H1 (cell line): ENCODE results near the gene SMAP2. TPM values are rescaled to one million over a fixed set of nuclear protein-coding genes. Genes with fewer than 3 reads are reported as not detected.

Experiments used
- CTCF ChIA-PET: fragments of 300-600 bp; sonication (Branson Sonifier 250); formaldehyde crosslinking; loops from one replicate; lab custom pipeline; 2021; ENCODE audit not compliant: partially characterized antibody; lab: Charles Lee
- POLR2A ChIA-PET: fragments of 300-600 bp; sonication (Branson Sonifier 250); formaldehyde crosslinking; loops from one replicate; lab custom pipeline; 2021; ENCODE audit warnings: inconsistent platforms; ENCODE audit not compliant: partially characterized antibody; lab: Charles Lee
- DNase-seq, 2 experiments: peaks; one replicate each; pipeline versions ENCODE4 v3.0.0 to v3.0.0-alpha.2; 2010 to 2022; ENCODE audit warnings: low spot score in 2 of 2, low read depth in 1 of 2, mixed read lengths in 1 of 2
- FAIRE-seq: peaks from 2 replicates; lab custom pipeline; 2011; peaks lifted over from hg19 to GRCh38; lab: Jason Lieb, UNC
- H2AFZ ChIP-seq: 2 replicates; pipeline ENCODE4 v1.8.1; 2012; ENCODE audit warnings: low read length, inconsistent platforms
- H2AK5ac ChIP-seq: 2 replicates; pipeline ENCODE4 v1.6.1; 2013; ENCODE audit warnings: low read depth, low read length
- H2BK120ac ChIP-seq: replicated peaks from 2 replicates; pipeline ENCODE3; 2013; ENCODE audit warnings: low read depth, low read length, inconsistent platforms
- H2BK12ac ChIP-seq: 2 replicates; pipeline ENCODE4 v1.6.1; 2013; ENCODE audit warnings: low read depth, low read length
- H2BK15ac ChIP-seq: 2 replicates; pipeline ENCODE4 v1.6.1; 2013; ENCODE audit warnings: low read length
- H2BK20ac ChIP-seq: 2 replicates; pipeline ENCODE4 v1.6.1; 2013; ENCODE audit warnings: low read length
- H2BK5ac ChIP-seq: 2 replicates; pipeline ENCODE4 v1.6.1; 2013; ENCODE audit warnings: low read depth, low read length
- H3K14ac ChIP-seq: 2 replicates; pipeline ENCODE4 v1.6.1; 2013; ENCODE audit warnings: inconsistent platforms; ENCODE audit not compliant: insufficient read length
- H3K18ac ChIP-seq: 2 replicates; pipeline ENCODE4 v1.6.1; 2013; ENCODE audit warnings: low read length; ENCODE audit errors: extremely low read depth
- H3K23ac ChIP-seq: 2 replicates; pipeline ENCODE4 v1.6.1; 2013; ENCODE audit warnings: inconsistent platforms; ENCODE audit not compliant: insufficient read length
- H3K23me2 ChIP-seq: 2 replicates; pipeline ENCODE4 v1.6.1; 2013; ENCODE audit warnings: low read depth, low read length
- H3K27ac ChIP-seq: 2 replicates; pipeline ENCODE4 v1.6.1; 2011; ENCODE audit warnings: low read depth, low read length, inconsistent platforms
- H3K27me3 ChIP-seq, 4 experiments: replicated peaks in 1 of 4; 1 replicate in 1 of 4; 2 replicates in 3 of 4; pipeline versions ENCODE4 v1.6.1 to v1.8.1; 2011 to 2013; ENCODE audit warnings: low read length in 3 of 4, mild to moderate bottlenecking in 3 of 4, inconsistent platforms in 2 of 4, mixed read lengths in 2 of 4, moderate library complexity in 1 of 4; ENCODE audit not compliant: control insufficient read depth in 3 of 4, insufficient read depth in 3 of 4; ENCODE audit errors: extremely low read depth in 1 of 4
- H3K36me3 ChIP-seq, 4 experiments: 2 replicates each; pipeline versions ENCODE4 v1.6.1 to v1.8.1; 2011 to 2013; ENCODE audit warnings: mild to moderate bottlenecking in 4 of 4, low read length in 3 of 4, moderate library complexity in 2 of 4, control low read depth in 1 of 4, inconsistent platforms in 1 of 4; ENCODE audit not compliant: insufficient read depth in 4 of 4, control insufficient read depth in 2 of 4
- H3K4ac ChIP-seq: replicated peaks from 2 replicates; pipeline ENCODE3; 2013; ENCODE audit warnings: low read length, low read depth, mixed read lengths, inconsistent platforms; ENCODE audit not compliant: insufficient read length
- H3K4me1 ChIP-seq, 4 experiments: replicated peaks in 1 of 4; 1 replicate in 1 of 4; 2 replicates in 3 of 4; pipeline versions ENCODE4 v1.6.1 to v1.8.1; 2011 to 2013; ENCODE audit warnings: low read length in 3 of 4, inconsistent platforms in 2 of 4, mixed read lengths in 1 of 4; ENCODE audit not compliant: insufficient read depth in 4 of 4, control insufficient read depth in 3 of 4
- H3K4me2 ChIP-seq, 2 experiments: 2 replicates each; pipeline versions ENCODE4 v1.6.1 to v1.8.1; 2011 to 2013; ENCODE audit warnings: low read depth in 2 of 2, low read length in 2 of 2, control low read depth in 1 of 2, inconsistent platforms in 1 of 2, mild to moderate bottlenecking in 1 of 2; ENCODE audit not compliant: insufficient read depth in 1 of 2
- H3K4me3 ChIP-seq, 4 experiments: fragments of 200-600, 300-600 bp in 1 of 4; sonication (generic), shearing (Covaris generic), sonication (Bioruptor Twin) in 1 of 4; 2 replicates each; pipeline versions ENCODE4 v1.5.1 to v1.8.1; 2011 to 2016; ENCODE audit warnings: low read length in 4 of 4, low read depth in 3 of 4, control low read depth in 2 of 4, inconsistent platforms in 2 of 4, mild to moderate bottlenecking in 2 of 4, mixed read lengths in 1 of 4, moderate library complexity in 1 of 4; ENCODE audit not compliant: insufficient read depth in 2 of 4; ENCODE audit errors: extremely low read depth in 1 of 4
- H3K56ac ChIP-seq: replicated peaks from 2 replicates; pipeline ENCODE3; 2013; ENCODE audit warnings: low read depth, mild to moderate bottlenecking, mixed read lengths, low read length, inconsistent platforms; ENCODE audit not compliant: insufficient read length
- H3K79me1 ChIP-seq: 2 replicates; pipeline ENCODE4 v1.6.1; 2013; ENCODE audit warnings: low read depth, low read length, control low read depth
- H3K79me2 ChIP-seq, 2 experiments: 2 replicates each; pipeline versions ENCODE4 v1.6.1 to v1.8.1; 2012 to 2013; ENCODE audit warnings: low read length in 2 of 2, mild to moderate bottlenecking in 2 of 2, inconsistent platforms in 1 of 2; ENCODE audit not compliant: insufficient read depth in 2 of 2, control insufficient read depth in 1 of 2
- H3K9ac ChIP-seq, 4 experiments: replicated peaks in 1 of 4; 1 replicate in 1 of 4; 2 replicates in 3 of 4; pipeline versions ENCODE4 v1.6.1 to v1.8.1; 2011 to 2013; ENCODE audit warnings: low read depth in 3 of 4, low read length in 3 of 4, control low read depth in 2 of 4, mild to moderate bottlenecking in 2 of 4, moderate library complexity in 2 of 4, inconsistent platforms in 1 of 4; ENCODE audit errors: extremely low read depth in 1 of 4
- H3K9me3 ChIP-seq, 2 experiments: 2 replicates each; pipeline versions ENCODE4 v1.6.1 to v1.8.1; 2012 to 2013; ENCODE audit warnings: mild to moderate bottlenecking in 2 of 2, moderate library complexity in 2 of 2, control low read depth in 1 of 2, inconsistent platforms in 1 of 2, low read depth in 1 of 2, low read length in 1 of 2, mixed read lengths in 1 of 2; ENCODE audit not compliant: insufficient read depth in 2 of 2
- H4K20me1 ChIP-seq, 2 experiments: replicated peaks in 1 of 2; 2 replicates each; pipeline versions ENCODE3 to v1.8.1; 2011 to 2013; ENCODE audit warnings: inconsistent platforms in 2 of 2, low read length in 2 of 2, mild to moderate bottlenecking in 1 of 2; ENCODE audit not compliant: insufficient read depth in 2 of 2, control insufficient read depth in 1 of 2
- H4K5ac ChIP-seq: 2 replicates; pipeline ENCODE4 v1.6.1; 2013; ENCODE audit warnings: low read length, low read depth, mixed read lengths, inconsistent platforms; ENCODE audit not compliant: insufficient read length
- H4K8ac ChIP-seq: 2 replicates; pipeline ENCODE4 v1.8.0; 2013; ENCODE audit warnings: mild to moderate bottlenecking, moderate library complexity, low read length, inconsistent platforms; ENCODE audit not compliant: insufficient read depth; ENCODE audit errors: extremely low read depth
- H4K91ac ChIP-seq: replicated peaks from 2 replicates; pipeline ENCODE3; 2013; ENCODE audit warnings: low read length, mixed read lengths, inconsistent platforms; ENCODE audit not compliant: insufficient read length
- CEBPB ChIP-seq: IDR thresholded peaks from 2 replicates; pipeline ENCODE4 v1.6.1; 2012; ENCODE audit warnings: low read depth, low read length
- GABPA ChIP-seq: IDR thresholded peaks from 2 replicates; pipeline ENCODE4 v1.6.1; 2011; ENCODE audit warnings: mild to moderate bottlenecking, low read length, moderate library complexity, borderline replicate concordance; ENCODE audit not compliant: insufficient read depth
- GTF2F1 ChIP-seq: IDR thresholded peaks from 2 replicates; pipeline ENCODE4 v1.6.1; 2012; ENCODE audit warnings: low read depth, low read length, improper control_type of control experiment, borderline replicate concordance
- JUND ChIP-seq: IDR thresholded peaks from 2 replicates; pipeline ENCODE4 v1.6.1; 2011; ENCODE audit warnings: mild to moderate bottlenecking, improper control_type of control experiment, low read length
- KDM1A ChIP-seq: fragments of 200-600, 300-600 bp; sonication (generic); IDR thresholded peaks from 2 replicates; pipeline ENCODE4 v1.7.1; 2016; ENCODE audit warnings: mild to moderate bottlenecking, low read length, borderline replicate concordance
- MAFK ChIP-seq: IDR thresholded peaks from 2 replicates; pipeline ENCODE4 v1.6.1; 2012; ENCODE audit warnings: low read depth, mild to moderate bottlenecking, improper control_type of control experiment, low read length
- PHF8 ChIP-seq: fragments of 200-600 bp; sonication (generic); conservative IDR thresholded peaks from 2 replicates; pipeline ENCODE4 v1.7.1; 2012; ENCODE audit warnings: low read depth, mild to moderate bottlenecking, inconsistent platforms, low read length, moderate library complexity
- POU5F1 ChIP-seq: IDR thresholded peaks from 2 replicates; pipeline ENCODE4 v1.6.1; 2011; ENCODE audit warnings: low read depth, mild to moderate bottlenecking, low read length, moderate library complexity
- SIN3A ChIP-seq, 2 experiments: IDR thresholded peaks in 1 of 2; conservative IDR thresholded peaks in 1 of 2; 2 replicates each; pipeline ENCODE4 v1.6.1; 2011 to 2012; ENCODE audit warnings: low read length in 2 of 2, improper control_type of control experiment in 1 of 2, low read depth in 1 of 2, mild to moderate bottlenecking in 1 of 2
- SP4 ChIP-seq: IDR thresholded peaks from 2 replicates; pipeline ENCODE4 v1.6.1; 2012; ENCODE audit warnings: low read length, inconsistent platforms
- WGBS, 2 experiments: shearing (Covaris generic) in 1 of 2; methylation state at CpG; one replicate each; pipeline versions ENCODE4 v1.1.6 to v1.1.7; 2013 to 2015; ENCODE audit warnings: low lambda C conversion rate in 2 of 2, mixed read lengths in 2 of 2, inconsistent platforms in 1 of 2, low coverage in 1 of 2, missing lambda C conversion rate in 1 of 2; ENCODE audit not compliant: insufficient replicate concordance in 2 of 2, insufficient coverage in 1 of 2, insufficient read length in 1 of 2; ENCODE audit errors: extremely low coverage in 1 of 2, missing lambda C conversion rate in 1 of 2; 5-methylcytosine and 5-hydroxymethylcytosine counted together
- polyA plus RNA-seq, 7 experiments: library from polyadenylated mRNA; depleted of rRNA in 3 of 7; stranded (reverse) in 5 of 7; unstranded in 2 of 7; fragments of >200 nt in 5 of 7; fragments of 200-250 nt in 2 of 7; gene quantifications; 1 replicate in 5 of 7; 2 replicates in 1 of 7; 4 replicates in 1 of 7; pipeline versions ENCODE4 v1.2.1 to v1.2.3, GENCODE V29; 2011 to 2013; ENCODE audit warnings: missing spikeins in 2 of 7, mixed read lengths in 2 of 7
- total RNA-seq: library from RNA; stranded (reverse); fragmentation: NEBNext Ultra II Directional; extraction: Animal tissue kit (Norgen Biotek cat#: 25700); gene quantifications from 2 replicates; pipeline ENCODE4 v1.2.1, GENCODE V29; 2021
- TF ChIP-seq, protein P1 (sequence below): IDR thresholded peaks from 2 replicates; pipeline ENCODE4 v1.6.1; 2011; ENCODE audit warnings: low read length, improper control_type of control experiment

Gene SMAP2
- total and polyA plus RNA-seq, 2 of the 8 experiments (the other 6 are each of a cell fraction or from before 2014, with no cell fraction given): 4.3 to 5.5 TPM

DNA sequence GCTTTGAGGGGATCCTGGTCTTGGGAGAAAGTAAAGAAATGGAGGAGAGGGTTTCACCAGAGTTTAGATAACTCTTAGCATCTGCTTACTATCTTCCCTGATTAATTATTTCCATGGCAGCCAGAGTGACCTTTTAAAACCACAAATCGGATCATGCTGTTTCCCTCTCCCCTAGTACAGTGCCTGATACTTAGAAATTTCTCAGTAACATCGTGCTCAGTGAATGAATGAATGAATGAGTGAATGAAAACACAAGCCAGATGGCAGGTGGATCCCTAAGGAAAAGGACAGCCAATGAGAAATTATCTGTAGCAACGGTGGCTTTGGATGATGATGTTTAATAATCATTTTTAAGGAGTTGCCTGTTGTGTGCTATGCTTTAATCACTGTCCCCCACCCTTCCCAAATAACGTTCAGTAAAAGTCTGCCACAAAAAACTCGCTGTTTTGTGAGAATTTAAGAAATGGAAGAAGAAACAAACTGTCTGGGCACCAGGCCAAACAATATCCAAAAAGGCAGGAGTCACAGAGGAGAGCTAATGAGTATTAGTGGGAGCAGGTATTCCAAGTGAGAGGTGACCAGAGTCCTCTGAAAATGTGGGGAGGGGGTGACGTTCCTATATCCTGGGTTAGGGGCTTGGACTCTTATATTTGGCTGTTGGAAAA lies 737 bp upstream of the SMAP2 start:
- ChIA-PET CTCF (interaction anchor here (1.5 to 2.1 kb wide), 4 partner anchors 14 to 57 kb away, joined by 3 to 8 read pairs (median 6); no protein-coding TSS in a partner anchor), POLR2A (interaction anchor here (0.7 kb wide), 2 partner anchors 32 to 386 kb away, joined by 3 to 4 read pairs; no protein-coding TSS in a partner anchor)
- H3K23me2 ChIP-seq: peaks cover 9% of the 10 kb centered on the region; the same call in 1 of the 2 replicates
- H3K4me3 ChIP-seq: peak overlapping the region in 2 of 4 experiments; percentile 19 to 23; a peak in 2 of 8 replicates
- H2BK15ac ChIP-seq: 0 out of 2 replicates have a peak overlapping the region, but pooled peaks have one; percentile 75
- no peak overlapping the region for H4K5ac ChIP-seq
- no peak overlapping the region for H2BK5ac ChIP-seq
- H3K23ac ChIP-seq: no peak overlapping the region
- no peak overlapping the region for H3K4ac ChIP-seq
- H3K27ac ChIP-seq: no peak overlapping the region
- no peak overlapping the region for H3K56ac ChIP-seq
- WGBS, 2 experiments: 66% methylated on average over 6 of the region's 6 CpGs; no CpG with 5 or more reads in 1 of the 2 experiments
- H4K20me1 ChIP-seq: no peaks in the 10 kb centered on the region
- no peak for DNase-seq
- H3K14ac ChIP-seq: no peak overlapping the region
- H3K36me3 ChIP-seq: no peaks in the 10 kb centered on the region
- no peaks in the 10 kb centered on the region for H3K79me1 ChIP-seq
- H2BK120ac ChIP-seq: no peak overlapping the region
- H3K79me2 ChIP-seq: no peaks in the 10 kb centered on the region
- no peak overlapping the region for H4K8ac ChIP-seq
- H3K9me3 ChIP-seq: no peaks in the 10 kb centered on the region
- H3K4me2 ChIP-seq: peak overlapping the region; percentile 57 to 84
- no peak overlapping the region for H4K91ac ChIP-seq
- peaks cover 0 to 3% (median 0%) of the 10 kb centered on the region in 4 experiments; a peak in 1 of 7 replicates for H3K27me3 ChIP-seq
- no peak overlapping the region for H3K9ac ChIP-seq
- H3K18ac ChIP-seq: peak overlapping the region; percentile 93
- no peak overlapping the region for H2BK12ac ChIP-seq
- H3K4me1 ChIP-seq: peaks cover 0 to 6% (median 4%) of the 10 kb centered on the region in 4 experiments; a peak in 5 of 7 replicates
- no peak for FAIRE-seq
- H2AK5ac ChIP-seq: no peak overlapping the region
- H2BK20ac ChIP-seq: no peak overlapping the region
- H2AFZ ChIP-seq: peak overlapping the region; percentile 82; the same call in 1 of the 2 replicates
- no peak for TF ChIP-seq SIN3A (conservative IDR thresholded peaks at IDR 0.05 in 1 of 2, IDR thresholded peaks at IDR 0.05 in 1 of 2; ENCODE audit: low read depth in 1 of 2, low read length in 2 of 2)
- TF ChIP-seq MAFK: no peak
- no peak for TF ChIP-seq CEBPB
- no peak for TF ChIP-seq POU5F1
- no peak for TF ChIP-seq PHF8
- no peak for TF ChIP-seq GABPA
- TF ChIP-seq KDM1A: no peak
- no peak for TF ChIP-seq GTF2F1
- TF ChIP-seq, protein P1, sequence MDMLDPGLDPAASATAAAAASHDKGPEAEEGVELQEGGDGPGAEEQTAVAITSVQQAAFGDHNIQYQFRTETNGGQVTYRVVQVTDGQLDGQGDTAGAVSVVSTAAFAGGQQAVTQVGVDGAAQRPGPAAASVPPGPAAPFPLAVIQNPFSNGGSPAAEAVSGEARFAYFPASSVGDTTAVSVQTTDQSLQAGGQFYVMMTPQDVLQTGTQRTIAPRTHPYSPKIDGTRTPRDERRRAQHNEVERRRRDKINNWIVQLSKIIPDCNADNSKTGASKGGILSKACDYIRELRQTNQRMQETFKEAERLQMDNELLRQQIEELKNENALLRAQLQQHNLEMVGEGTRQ: no peak
- TF ChIP-seq SP4: no peak
- TF ChIP-seq JUND: no peak
